HL-60 (cell line): ENCODE measurements around the gene SLC22A16.
"Not testable (repeated sequence)": the region's sequence is repeated elsewhere in the genome, so short reads cannot be mapped to it uniquely, and the experiment has no call there.

Source experiments
- DNase-seq, 2 experiments: peaks; one replicate each; pipeline ENCODE4 v3.0.0-alpha.2; 2010 to 2020; ENCODE audit warnings: low read depth in 1 of 2, low spot score in 1 of 2
- H3K27ac ChIP-seq: fragments of 250-450 bp; sonication (Bioruptor Pico); replicated peaks from 2 replicates; pipeline ENCODE4 v1.5.1; 2020; ENCODE audit warnings: mild to moderate bottlenecking, moderate library complexity
- H3K27me3 ChIP-seq: fragments of 250-450 bp; sonication (Bioruptor Pico); 2 replicates; pipeline ENCODE4 v1.5.1; 2021; ENCODE audit warnings: mild to moderate bottlenecking, moderate library complexity; ENCODE audit not compliant: insufficient read depth, poor library complexity, severe bottlenecking
- H3K4me3 ChIP-seq: replicated peaks from 2 replicates; pipeline ENCODE4 v1.5.1; 2011; ENCODE audit warnings: mild to moderate bottlenecking, control low read depth, low read length; ENCODE audit not compliant: insufficient read depth
- CTCF ChIP-seq: IDR thresholded peaks from one replicate; pipeline ENCODE4 v1.5.1; 2011; ENCODE audit warnings: low read length, control low read depth, inconsistent platforms; ENCODE audit not compliant: insufficient read depth
- GABPA ChIP-seq: IDR thresholded peaks from 2 replicates; pipeline ENCODE4 v1.6.1; 2012; ENCODE audit warnings: low read depth
- POLR2AphosphoS5 ChIP-seq: IDR thresholded peaks from 2 replicates; pipeline ENCODE4 v1.6.1; 2012; ENCODE audit warnings: low read depth
- SPI1 ChIP-seq: IDR thresholded peaks from 2 replicates; pipeline ENCODE4 v1.6.1; 2012; ENCODE audit warnings: low read depth, mild to moderate bottlenecking, borderline replicate concordance
- TF ChIP-seq, protein P1 (sequence below): IDR thresholded peaks from 2 replicates; pipeline ENCODE4 v1.6.1; 2012; ENCODE audit warnings: low read depth; ENCODE audit not compliant: insufficient replicate concordance

SLC22A16 gene

GRCh38 chr6:110490110-110490509 is 13.7 kb upstream of the SLC22A16 start:
- Histone ChIP-seq H3K4me3 (no peak overlapping the region), H3K27ac (no peak overlapping the region), H3K27me3 (no peaks in the 10 kb centered on the region)
- no peak for DNase-seq
- TF ChIP-seq CTCF (no peak), SPI1 (no peak), GABPA (no peak), POLR2AphosphoS5 (no peak)
- TF ChIP-seq, protein P1, sequence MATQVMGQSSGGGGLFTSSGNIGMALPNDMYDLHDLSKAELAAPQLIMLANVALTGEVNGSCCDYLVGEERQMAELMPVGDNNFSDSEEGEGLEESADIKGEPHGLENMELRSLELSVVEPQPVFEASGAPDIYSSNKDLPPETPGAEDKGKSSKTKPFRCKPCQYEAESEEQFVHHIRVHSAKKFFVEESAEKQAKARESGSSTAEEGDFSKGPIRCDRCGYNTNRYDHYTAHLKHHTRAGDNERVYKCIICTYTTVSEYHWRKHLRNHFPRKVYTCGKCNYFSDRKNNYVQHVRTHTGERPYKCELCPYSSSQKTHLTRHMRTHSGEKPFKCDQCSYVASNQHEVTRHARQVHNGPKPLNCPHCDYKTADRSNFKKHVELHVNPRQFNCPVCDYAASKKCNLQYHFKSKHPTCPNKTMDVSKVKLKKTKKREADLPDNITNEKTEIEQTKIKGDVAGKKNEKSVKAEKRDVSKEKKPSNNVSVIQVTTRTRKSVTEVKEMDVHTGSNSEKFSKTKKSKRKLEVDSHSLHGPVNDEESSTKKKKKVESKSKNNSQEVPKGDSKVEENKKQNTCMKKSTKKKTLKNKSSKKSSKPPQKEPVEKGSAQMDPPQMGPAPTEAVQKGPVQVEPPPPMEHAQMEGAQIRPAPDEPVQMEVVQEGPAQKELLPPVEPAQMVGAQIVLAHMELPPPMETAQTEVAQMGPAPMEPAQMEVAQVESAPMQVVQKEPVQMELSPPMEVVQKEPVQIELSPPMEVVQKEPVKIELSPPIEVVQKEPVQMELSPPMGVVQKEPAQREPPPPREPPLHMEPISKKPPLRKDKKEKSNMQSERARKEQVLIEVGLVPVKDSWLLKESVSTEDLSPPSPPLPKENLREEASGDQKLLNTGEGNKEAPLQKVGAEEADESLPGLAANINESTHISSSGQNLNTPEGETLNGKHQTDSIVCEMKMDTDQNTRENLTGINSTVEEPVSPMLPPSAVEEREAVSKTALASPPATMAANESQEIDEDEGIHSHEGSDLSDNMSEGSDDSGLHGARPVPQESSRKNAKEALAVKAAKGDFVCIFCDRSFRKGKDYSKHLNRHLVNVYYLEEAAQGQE = no peak

- H3K4me3 ChIP-seq = no peak overlapping the region
- H3K27me3 ChIP-seq = no peaks in the 10 kb centered on the region
- DNase-seq = no peak
- TF ChIP-seq CTCF (no peak), SPI1 (no peak), POLR2AphosphoS5 (no peak), GABPA (no peak)
- TF ChIP-seq, protein P1 = no peak
- H3K27ac ChIP-seq = no peak overlapping the region
These were observed 12.3 kb upstream of the SLC22A16 start for GRCh38 chr6:110488606-110489190.

GRCh38 chr6:110487968-110488381 is 11.6 kb upstream of the SLC22A16 start:
- not testable (repeated sequence) for H3K27me3 ChIP-seq, DNase-seq, H3K27ac ChIP-seq, H3K4me3 ChIP-seq

- Histone ChIP-seq H3K27me3 (no peaks in the 10 kb centered on the region), H3K27ac (no peak overlapping the region), H3K4me3 (no peak overlapping the region)
- DNase-seq = no peak
- TF ChIP-seq GABPA (no peak), CTCF (no peak), SPI1 (no peak), POLR2AphosphoS5 (no peak)
- TF ChIP-seq, protein P1 = no peak
These were observed 10.3 kb upstream of the SLC22A16 start for GRCh38 chr6:110486756-110487155.
